ENCODE measurements around the gene CDH23. TPM values are rescaled to one million over a fixed set of nuclear protein-coding genes. Genes with fewer than 3 reads are reported as not detected.

The CDH23 gene
- total RNA-seq, 1 experiment from 2014 or later, result not detected

GRCh38 chr10:71608819-71609768 lies 212.4 kb downstream of the CDH23 start:
- TF ChIP-seq CTCF (conservative IDR thresholded peaks at IDR 0.05; ENCODE audit: low read depth, low read length) (peak; percentile 73), EZH2 (IDR thresholded peaks at IDR 0.05; ENCODE audit: low read length, unreplicated experiment) (no peak)
- no peaks in the 10 kb centered on the region for H3K27me3 ChIP-seq (ENCODE audit: low read length)
- H4K20me1 ChIP-seq (ENCODE audit: low read length), result no peaks in the 10 kb centered on the region
- no peak overlapping the region for H3K4me2 ChIP-seq (ENCODE audit: low read length)
- no peaks in the 10 kb centered on the region for H3K9me2 ChIP-seq (replicated peaks; ENCODE audit: low read length)
- no peak overlapping the region for H3K9ac ChIP-seq (ENCODE audit: low read length)
- H3F3A ChIP-seq (ENCODE audit: low read length, unreplicated experiment), result no peaks in the 10 kb centered on the region
- DNase-seq (peak; percentile 62), ATAC-seq (peak; percentile 35; the same call in 1 of the 2 replicates)
- H3K36me3 ChIP-seq (ENCODE audit: low read depth, low read length), result no peaks in the 10 kb centered on the region
- peaks cover 13% of the 10 kb centered on the region for H3K4me1 ChIP-seq (ENCODE audit: insufficient read depth, low read length)
- no peaks in the 10 kb centered on the region for H3K9me3 ChIP-seq (ENCODE audit: low read length)
- H3K4me3 ChIP-seq (ENCODE audit: low read length), result no peak overlapping the region
- ChIA-PET CTCF (interaction anchor here (0.6 to 0.7 kb wide), 3 partner anchors 34 to 709 kb away, joined by 4 to 7 read pairs (median 6); no protein-coding TSS in a partner anchor), POLR2A (ENCODE audit: unreplicated experiment) (no interaction called here)
- H2AFZ ChIP-seq (ENCODE audit: low read length), result no peak overlapping the region
- H3K27ac ChIP-seq (ENCODE audit: low read length), result no peak overlapping the region
- intact Hi-C loops (cut with micrococcal nuclease), result no loop called here
- H3K79me2 ChIP-seq (ENCODE audit: low read length), result no peaks in the 10 kb centered on the region
- BruUV-seq (replicated peaks), result no TSS peak

- no peak for TF ChIP-seq EZH2phosphoT487 (IDR thresholded peaks at IDR 0.05; ENCODE audit: borderline replicate concordance, low read length)
- TF ChIP-seq EZH2 (IDR thresholded peaks at IDR 0.05; ENCODE audit: low read length, unreplicated experiment), result no peak
- TF ChIP-seq CTCF (conservative IDR thresholded peaks at IDR 0.05; ENCODE audit: low read depth, low read length), result no peak
- ATAC-seq (no peak), DNase-seq (no peak)
- Histone ChIP-seq H3K9me2 (replicated peaks; ENCODE audit: low read length) (no peaks in the 10 kb centered on the region), H3K9ac (ENCODE audit: low read length) (no peak overlapping the region), H3K79me2 (ENCODE audit: low read length) (no peaks in the 10 kb centered on the region), H3K27me3 (ENCODE audit: low read length) (no peaks in the 10 kb centered on the region), H2AFZ (ENCODE audit: low read length) (no peak overlapping the region), H3K9me3 (ENCODE audit: low read length) (no peaks in the 10 kb centered on the region), H4K20me1 (ENCODE audit: low read length) (no peaks in the 10 kb centered on the region), H3K27ac (ENCODE audit: low read length) (no peak overlapping the region), H3K36me3 (ENCODE audit: low read depth, low read length) (no peaks in the 10 kb centered on the region), H3K4me2 (ENCODE audit: low read length) (no peak overlapping the region), H3K4me1 (ENCODE audit: insufficient read depth, low read length) (peaks cover 17% of the 10 kb centered on the region), H3F3A (ENCODE audit: low read length, unreplicated experiment) (no peaks in the 10 kb centered on the region), H3K4me3 (ENCODE audit: low read length) (no peak overlapping the region)
- CTCF ChIA-PET, result no interaction called here
- POLR2A ChIA-PET (ENCODE audit: unreplicated experiment), result no interaction called here
- no TSS peak for BruUV-seq (replicated peaks)
- intact Hi-C loops (cut with micrococcal nuclease), result no loop called here
Observed at GRCh38 chr10:71610651-71611050, 213.9 kb downstream of the CDH23 start.

GRCh38 chr10:71611131-71611530 lies 214.4 kb downstream of the CDH23 start:
- no peaks in the 10 kb centered on the region for H4K20me1 ChIP-seq (ENCODE audit: low read length)
- ATAC-seq, result no peak
- H3K4me1 ChIP-seq (ENCODE audit: insufficient read depth, low read length), result peaks cover 17% of the 10 kb centered on the region
- DNase-seq, result no peak
- POLR2A ChIA-PET (ENCODE audit: unreplicated experiment), result no interaction called here
- H3K4me3 ChIP-seq (ENCODE audit: low read length), result no peak overlapping the region
- H3K36me3 ChIP-seq (ENCODE audit: low read depth, low read length), result no peaks in the 10 kb centered on the region
- no peak overlapping the region for H2AFZ ChIP-seq (ENCODE audit: low read length)
- BruUV-seq (replicated peaks), result no TSS peak
- no peak overlapping the region for H3K4me2 ChIP-seq (ENCODE audit: low read length)
- no peak for TF ChIP-seq CTCF (conservative IDR thresholded peaks at IDR 0.05; ENCODE audit: low read depth, low read length)
- no peak for TF ChIP-seq EZH2 (IDR thresholded peaks at IDR 0.05; ENCODE audit: low read length, unreplicated experiment)
- TF ChIP-seq EZH2phosphoT487 (IDR thresholded peaks at IDR 0.05; ENCODE audit: borderline replicate concordance, low read length), result no peak
- H3K79me2 ChIP-seq (ENCODE audit: low read length), result no peaks in the 10 kb centered on the region
- no peaks in the 10 kb centered on the region for H3K9me2 ChIP-seq (replicated peaks; ENCODE audit: low read length)
- CTCF ChIA-PET, result no interaction called here
- intact Hi-C loops (cut with micrococcal nuclease), result no loop called here
- no peaks in the 10 kb centered on the region for H3K9me3 ChIP-seq (ENCODE audit: low read length)
- H3F3A ChIP-seq (ENCODE audit: low read length, unreplicated experiment), result no peaks in the 10 kb centered on the region
- no peak overlapping the region for H3K9ac ChIP-seq (ENCODE audit: low read length)
- H3K27me3 ChIP-seq (ENCODE audit: low read length), result no peaks in the 10 kb centered on the region
- H3K27ac ChIP-seq (ENCODE audit: low read length), result no peak overlapping the region
